ENCODE measurements around the gene NGF. TPM values are rescaled to one million over a fixed set of nuclear protein-coding genes. Genes with fewer than 3 reads are reported as not detected.

The NGF gene
- total and polyA plus RNA-seq, 2 of the 8 experiments (the other 6 are each of a cell fraction or from before 2014, with no cell fraction given), result 1.6 TPM; not detected in 1

DNA sequence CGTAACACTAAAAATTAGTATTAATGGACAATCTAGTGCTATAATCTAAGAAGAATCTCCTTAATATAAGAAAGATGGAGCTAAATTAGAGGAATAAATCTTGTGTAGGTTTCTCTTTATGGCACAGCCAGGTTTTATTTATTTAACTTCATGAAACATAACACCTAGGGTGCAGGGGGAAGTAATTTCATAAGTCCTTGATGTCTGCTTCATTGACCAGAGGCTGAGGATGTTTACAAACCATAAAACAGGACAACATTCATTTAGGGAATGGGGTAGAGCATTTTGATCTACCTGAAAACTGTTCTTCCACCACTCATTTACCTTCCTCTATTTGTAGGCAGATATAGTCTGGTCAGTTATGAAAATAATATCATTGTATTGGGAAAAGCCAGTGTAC is 95.5 kb downstream of the NGF start (continued):
- no peak for TF ChIP-seq SIN3A (conservative IDR thresholded peaks at IDR 0.05 in 1 of 2, IDR thresholded peaks at IDR 0.05 in 1 of 2; ENCODE audit: low read depth in 1 of 2, low read length in 2 of 2)

Measured in H1 (cell line).